22Rv1 (cell line): Measurements from ENCODE around the gene MAML3.

Source experiments
- ZFX ChIP-seq: fragments of 450-650 bp; IDR thresholded peaks from 2 replicates; pipeline ENCODE4 v1.6.1; 2017; ENCODE audit warnings: antibody characterized with exemption, borderline replicate concordance
- TF ChIP-seq, protein P1 (sequence below): fragments of 450-650 bp; IDR thresholded peaks from 2 replicates; pipeline ENCODE4 v1.5.1; 2017; ENCODE audit warnings: mild to moderate bottlenecking

DNA sequence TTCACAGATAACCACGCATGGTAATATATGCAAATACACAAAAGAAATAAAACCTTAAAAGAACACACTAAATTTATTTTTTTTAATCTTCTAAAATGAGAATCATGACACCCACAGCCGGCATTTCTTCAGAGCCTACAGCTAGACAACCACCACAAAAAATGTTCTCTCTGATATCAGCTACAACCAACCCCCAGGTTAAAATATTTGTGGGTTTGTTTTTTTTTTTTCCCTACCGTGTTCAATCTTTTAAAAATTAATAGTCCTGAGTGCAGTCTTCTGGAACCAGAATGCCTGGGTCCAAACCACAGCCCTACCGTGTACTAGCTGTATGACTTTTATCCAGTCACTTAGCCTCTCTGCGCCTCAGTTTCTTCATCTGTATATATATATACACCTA is 36.0 kb downstream of the MAML3 start:
- TF ChIP-seq, protein P1, sequence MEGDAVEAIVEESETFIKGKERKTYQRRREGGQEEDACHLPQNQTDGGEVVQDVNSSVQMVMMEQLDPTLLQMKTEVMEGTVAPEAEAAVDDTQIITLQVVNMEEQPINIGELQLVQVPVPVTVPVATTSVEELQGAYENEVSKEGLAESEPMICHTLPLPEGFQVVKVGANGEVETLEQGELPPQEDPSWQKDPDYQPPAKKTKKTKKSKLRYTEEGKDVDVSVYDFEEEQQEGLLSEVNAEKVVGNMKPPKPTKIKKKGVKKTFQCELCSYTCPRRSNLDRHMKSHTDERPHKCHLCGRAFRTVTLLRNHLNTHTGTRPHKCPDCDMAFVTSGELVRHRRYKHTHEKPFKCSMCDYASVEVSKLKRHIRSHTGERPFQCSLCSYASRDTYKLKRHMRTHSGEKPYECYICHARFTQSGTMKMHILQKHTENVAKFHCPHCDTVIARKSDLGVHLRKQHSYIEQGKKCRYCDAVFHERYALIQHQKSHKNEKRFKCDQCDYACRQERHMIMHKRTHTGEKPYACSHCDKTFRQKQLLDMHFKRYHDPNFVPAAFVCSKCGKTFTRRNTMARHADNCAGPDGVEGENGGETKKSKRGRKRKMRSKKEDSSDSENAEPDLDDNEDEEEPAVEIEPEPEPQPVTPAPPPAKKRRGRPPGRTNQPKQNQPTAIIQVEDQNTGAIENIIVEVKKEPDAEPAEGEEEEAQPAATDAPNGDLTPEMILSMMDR: no peak
- TF ChIP-seq ZFX: no peak
